Central memory CD8-positive, alpha-beta T cell (primary cell): Measurements from ENCODE around the gene ABLIM1.

Experiments
- ATAC-seq: fragments of 150-1000 bp; cut with Tn5 transposase; replicated peaks from 2 replicates; pipeline ENCODE4 v1.10.0; 2022; ENCODE audit warnings: mild to moderate bottlenecking, moderate FRiP score, moderate number of reproducible peaks; ENCODE audit not compliant: poor library complexity, severe bottlenecking; ENCODE audit errors: extremely low read depth
- DNase-seq, 2 donors: peaks; one replicate each; pipeline ENCODE4 v3.0.0; 2021; ENCODE audit warnings: low spot score in 2 of 2
- H3K27ac Mint-ChIP-seq: one replicate; pipeline ENCODE4 v1.8.0; 2022; ENCODE audit warnings: low read depth, mild to moderate bottlenecking, moderate library complexity, mixed read lengths
- H3K27me3 Mint-ChIP-seq: one replicate; pipeline ENCODE4 v1.8.0; 2022; ENCODE audit warnings: mixed read lengths
- H3K36me3 Mint-ChIP-seq: one replicate; pipeline ENCODE4 v1.8.0; 2022; ENCODE audit warnings: mild to moderate bottlenecking, moderate library complexity, mixed read lengths; ENCODE audit not compliant: insufficient read depth
- H3K4me1 Mint-ChIP-seq: one replicate; pipeline ENCODE4 v1.8.0; 2022; ENCODE audit warnings: mixed read lengths
- H3K4me3 Mint-ChIP-seq: one replicate; pipeline ENCODE4 v1.8.0; 2022; ENCODE audit warnings: mild to moderate bottlenecking, moderate library complexity, mixed read lengths
- H3K9me3 Mint-ChIP-seq: one replicate; pipeline ENCODE4 v1.8.0; 2022; ENCODE audit warnings: mixed read lengths

Gene ABLIM1

GRCh38 chr10:114519756-114520293 lies 138.2 kb downstream of the ABLIM1 start:
- Mint-ChIP-seq H3K27ac (peak overlapping the region; percentile 80), H3K9me3 (no peaks in the 10 kb centered on the region), H3K4me3 (peak overlapping the region; percentile 23), H3K36me3 (peaks cover 19% of the 10 kb centered on the region), H3K27me3 (no peaks in the 10 kb centered on the region), H3K4me1 (peaks cover 92% of the 10 kb centered on the region)
- DNase-seq (no peak), ATAC-seq (no peak)

- H3K4me3 Mint-ChIP-seq: peak overlapping the region; percentile 23
Measured at GRCh38 chr10:114519306-114519669, 138.8 kb downstream of the ABLIM1 start.

GRCh38 chr10:114518401-114519305 lies 139.4 kb downstream of the ABLIM1 start:
- Mint-ChIP-seq H3K27me3 (no peaks in the 10 kb centered on the region), H3K27ac (no peak overlapping the region), H3K4me3 (peak overlapping the region; percentile 23), H3K36me3 (peaks cover 21% of the 10 kb centered on the region), H3K4me1 (peaks cover 90% of the 10 kb centered on the region), H3K9me3 (no peaks in the 10 kb centered on the region)
- ATAC-seq (no peak), DNase-seq (no peak)

More at GRCh38 chr10:114519306-114519669, 138.8 kb downstream of the ABLIM1 start:
- Mint-ChIP-seq H3K9me3 (no peaks in the 10 kb centered on the region), H3K27ac (no peak overlapping the region), H3K36me3 (peaks cover 21% of the 10 kb centered on the region), H3K27me3 (no peaks in the 10 kb centered on the region), H3K4me1 (peaks cover 91% of the 10 kb centered on the region)
- ATAC-seq (no peak), DNase-seq (no peak)

GRCh38 chr10:114517368-114518250 lies 140.5 kb downstream of the ABLIM1 start:
- no peak overlapping the region for H3K4me3 Mint-ChIP-seq
- no peak for DNase-seq
- peaks cover 21% of the 10 kb centered on the region for H3K36me3 Mint-ChIP-seq

GRCh38 chr10:114516356-114516755 lies 141.7 kb downstream of the ABLIM1 start:
- Mint-ChIP-seq H3K36me3 (peaks cover 26% of the 10 kb centered on the region), H3K27me3 (no peaks in the 10 kb centered on the region), H3K27ac (no peak overlapping the region), H3K4me1 (peaks cover 90% of the 10 kb centered on the region), H3K4me3 (no peak overlapping the region), H3K9me3 (no peaks in the 10 kb centered on the region)
- no peak for ATAC-seq
- DNase-seq: no peak

More at GRCh38 chr10:114517368-114518250, 140.5 kb downstream of the ABLIM1 start:
- no peak for ATAC-seq
- no peak overlapping the region for H3K27ac Mint-ChIP-seq
- H3K4me1 Mint-ChIP-seq: peaks cover 90% of the 10 kb centered on the region
- H3K27me3 Mint-ChIP-seq: no peaks in the 10 kb centered on the region
- H3K9me3 Mint-ChIP-seq: no peaks in the 10 kb centered on the region

GRCh38 chr10:114515298-114515914 lies 142.7 kb downstream of the ABLIM1 start:
- Mint-ChIP-seq H3K9me3 (no peaks in the 10 kb centered on the region), H3K4me1 (peaks cover 83% of the 10 kb centered on the region), H3K36me3 (peaks cover 26% of the 10 kb centered on the region), H3K27me3 (no peaks in the 10 kb centered on the region), H3K27ac (peak overlapping the region; percentile 5), H3K4me3 (no peak overlapping the region)
- no peak for ATAC-seq
- no peak for DNase-seq

- Mint-ChIP-seq H3K9me3 (no peaks in the 10 kb centered on the region), H3K27me3 (no peaks in the 10 kb centered on the region), H3K4me1 (peaks cover 82% of the 10 kb centered on the region), H3K4me3 (peak overlapping the region; percentile 31), H3K27ac (peak overlapping the region; percentile 14), H3K36me3 (peaks cover 24% of the 10 kb centered on the region)
- ATAC-seq (no peak), DNase-seq (no peak)
Measured at GRCh38 chr10:114513381-114513792, 144.7 kb downstream of the ABLIM1 start.

- Mint-ChIP-seq H3K4me3 (no peak overlapping the region), H3K27ac (no peak overlapping the region), H3K9me3 (no peaks in the 10 kb centered on the region), H3K36me3 (peaks cover 18% of the 10 kb centered on the region), H3K4me1 (peaks cover 76% of the 10 kb centered on the region), H3K27me3 (no peaks in the 10 kb centered on the region)
- ATAC-seq: no peak
- no peak for DNase-seq
Measured at GRCh38 chr10:114511881-114512280, 146.2 kb downstream of the ABLIM1 start.

- peaks cover 10% of the 10 kb centered on the region for H3K36me3 Mint-ChIP-seq
- H3K4me1 Mint-ChIP-seq: peaks cover 66% of the 10 kb centered on the region
- DNase-seq (no peak), ATAC-seq (no peak)
- no peak overlapping the region for H3K4me3 Mint-ChIP-seq
- H3K27ac Mint-ChIP-seq: no peak overlapping the region
- no peaks in the 10 kb centered on the region for H3K27me3 Mint-ChIP-seq
- H3K9me3 Mint-ChIP-seq: no peaks in the 10 kb centered on the region
Measured at GRCh38 chr10:114508376-114508775, 149.7 kb downstream of the ABLIM1 start.

GRCh38 chr10:114507449-114507848 lies 150.6 kb downstream of the ABLIM1 start:
- Mint-ChIP-seq H3K27ac (peak overlapping the region; percentile 58), H3K9me3 (no peaks in the 10 kb centered on the region), H3K36me3 (peaks cover 10% of the 10 kb centered on the region), H3K4me1 (peaks cover 57% of the 10 kb centered on the region), H3K27me3 (no peaks in the 10 kb centered on the region), H3K4me3 (no peak overlapping the region)
- DNase-seq (no peak), ATAC-seq (no peak)

GRCh38 chr10:114506871-114507385 lies 151.1 kb downstream of the ABLIM1 start:
- ATAC-seq: no peak
- DNase-seq: no peak
- H3K4me1 Mint-ChIP-seq: peaks cover 55% of the 10 kb centered on the region
- no peak overlapping the region for H3K4me3 Mint-ChIP-seq
- peak overlapping the region; percentile 58 for H3K27ac Mint-ChIP-seq
- H3K9me3 Mint-ChIP-seq: no peaks in the 10 kb centered on the region
- no peaks in the 10 kb centered on the region for H3K27me3 Mint-ChIP-seq
- H3K36me3 Mint-ChIP-seq: peaks cover 8% of the 10 kb centered on the region
